Epithelial cell of proximal tubule (primary cell): ENCODE data around the gene LAPTM5. TPM values are rescaled to one million over a fixed set of nuclear protein-coding genes. Genes with fewer than 3 reads are reported as not detected.

Experiments
- DNase-seq: peaks from one replicate; pipeline ENCODE4 v3.0.0-alpha.2; 2011; ENCODE audit warnings: low read depth
- H3K4me3 ChIP-seq: 2 replicates; pipeline ENCODE4 v1.5.1; 2011; ENCODE audit warnings: low read depth, mild to moderate bottlenecking, low read length
- total RNA-seq: library from RNA; depleted of rRNA; stranded (reverse); fragments of >200 nt; gene quantifications from 2 replicates; pipeline ENCODE4 v1.2.3, GENCODE V29; 2015
- TF ChIP-seq, protein P1 (sequence below): conservative IDR thresholded peaks from 2 replicates; pipeline ENCODE4 v1.5.1; 2012; ENCODE audit warnings: low read depth, mild to moderate bottlenecking, low read length

LAPTM5 gene
- total RNA-seq, 1 donor from 2014 or later: 2.4 TPM

GRCh38 chr1:30723331-30723755, 34.2 kb downstream of the LAPTM5 start, which contains the start of gene MATN1:
Gene MATN1, minus strand, starts transcription at chr1:30723585. Its CDS starts 34 bp downstream, at chr1:30723551.
- TF ChIP-seq, protein P1, sequence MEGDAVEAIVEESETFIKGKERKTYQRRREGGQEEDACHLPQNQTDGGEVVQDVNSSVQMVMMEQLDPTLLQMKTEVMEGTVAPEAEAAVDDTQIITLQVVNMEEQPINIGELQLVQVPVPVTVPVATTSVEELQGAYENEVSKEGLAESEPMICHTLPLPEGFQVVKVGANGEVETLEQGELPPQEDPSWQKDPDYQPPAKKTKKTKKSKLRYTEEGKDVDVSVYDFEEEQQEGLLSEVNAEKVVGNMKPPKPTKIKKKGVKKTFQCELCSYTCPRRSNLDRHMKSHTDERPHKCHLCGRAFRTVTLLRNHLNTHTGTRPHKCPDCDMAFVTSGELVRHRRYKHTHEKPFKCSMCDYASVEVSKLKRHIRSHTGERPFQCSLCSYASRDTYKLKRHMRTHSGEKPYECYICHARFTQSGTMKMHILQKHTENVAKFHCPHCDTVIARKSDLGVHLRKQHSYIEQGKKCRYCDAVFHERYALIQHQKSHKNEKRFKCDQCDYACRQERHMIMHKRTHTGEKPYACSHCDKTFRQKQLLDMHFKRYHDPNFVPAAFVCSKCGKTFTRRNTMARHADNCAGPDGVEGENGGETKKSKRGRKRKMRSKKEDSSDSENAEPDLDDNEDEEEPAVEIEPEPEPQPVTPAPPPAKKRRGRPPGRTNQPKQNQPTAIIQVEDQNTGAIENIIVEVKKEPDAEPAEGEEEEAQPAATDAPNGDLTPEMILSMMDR: no peak
- DNase-seq: no peak
- no peak within 1 kb of the TSS for H3K4me3 ChIP-seq

- DNase-seq: no peak
- TF ChIP-seq, protein P1: peak; percentile 34
Observed at GRCh38 chr1:30721812-30722537, 35.6 kb downstream of the LAPTM5 start.

GRCh38 chr1:30721341-30721793, 36.2 kb downstream of the LAPTM5 start:
- TF ChIP-seq, protein P1: no peak
- no peak for DNase-seq
- no peak overlapping the region for H3K4me3 ChIP-seq

More at GRCh38 chr1:30721812-30722537, 35.6 kb downstream of the LAPTM5 start:
- no peak overlapping the region for H3K4me3 ChIP-seq

DNA sequence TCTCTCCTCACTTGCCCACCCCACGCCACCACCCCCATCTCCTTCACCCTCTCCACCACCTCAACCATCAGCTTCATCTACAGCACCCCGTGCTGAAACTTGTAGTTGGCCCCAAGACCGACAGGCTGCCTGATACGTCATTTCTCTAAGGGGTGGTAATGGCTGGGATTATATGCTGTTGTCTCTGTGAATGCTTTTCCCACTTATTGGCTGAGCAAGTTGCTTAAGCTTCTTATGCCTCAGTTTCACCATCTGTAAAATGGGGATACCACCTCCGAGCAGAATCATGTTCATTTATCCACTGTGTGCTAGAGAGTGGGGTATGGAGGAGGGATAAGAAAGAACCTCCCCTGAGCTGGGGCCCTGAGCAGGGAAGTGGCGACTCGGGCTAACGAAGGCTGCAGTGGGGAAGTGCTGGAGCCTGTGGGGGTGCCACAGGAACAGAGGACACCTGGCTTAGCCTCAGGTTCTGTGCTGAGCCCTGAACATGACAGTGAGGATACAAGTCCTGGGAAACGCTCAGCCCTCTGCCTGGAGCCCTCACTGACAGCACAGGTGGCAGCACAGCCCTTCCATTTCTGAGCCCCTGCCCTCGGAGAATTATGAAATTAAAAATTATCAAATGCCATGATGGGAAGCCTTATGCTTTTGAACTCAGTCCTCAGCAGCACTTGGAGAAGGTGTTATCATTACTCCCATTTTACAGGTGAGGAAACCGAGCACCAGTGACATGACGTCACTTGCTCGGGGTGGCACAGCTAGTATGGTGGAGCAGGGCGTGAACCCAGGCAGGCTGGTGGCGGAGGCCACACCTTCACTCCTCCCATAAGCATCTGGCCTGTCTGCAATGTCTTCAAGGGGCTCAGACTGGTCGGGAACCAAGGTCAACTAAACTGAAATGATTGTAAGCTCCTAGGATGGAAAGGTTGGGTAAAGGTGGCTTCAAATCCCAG, 37.0 kb downstream of the LAPTM5 start:
- H3K4me3 ChIP-seq: no peak overlapping the region
- DNase-seq: no peak
- TF ChIP-seq, protein P1: no peak

GRCh38 chr1:30719406-30720270, 37.9 kb downstream of the LAPTM5 start:
- no peak for DNase-seq
- H3K4me3 ChIP-seq: peak overlapping the region; percentile 73
- TF ChIP-seq, protein P1: no peak
